Liver (tissue), 9 donors: ENCODE measurements around the gene MITD1. TPM values are rescaled to one million over a fixed set of nuclear protein-coding genes. Genes with fewer than 3 reads are reported as not detected.

Experiments used
- DNase-seq: peaks from one replicate; pipeline ENCODE4 v3.0.0-alpha.2; 2017; ENCODE audit warnings: low spot score
- H3K27ac ChIP-seq, 2 donors: one replicate each; pipeline ENCODE4 v1.7.0; 2013; ENCODE audit warnings: inconsistent platforms in 2 of 2, low read length in 2 of 2, control low read depth in 1 of 2, low read depth in 1 of 2, mild to moderate bottlenecking in 1 of 2
- H3K27me3 ChIP-seq, 4 donors: one replicate each; pipeline versions ENCODE4 v1.6.1 to v1.7.0; 2013; ENCODE audit warnings: low read length in 3 of 4, inconsistent platforms in 1 of 4, mild to moderate bottlenecking in 1 of 4, moderate library complexity in 1 of 4; ENCODE audit not compliant: control insufficient read depth in 4 of 4, insufficient read depth in 4 of 4
- H3K36me3 ChIP-seq, 4 donors: one replicate each; pipeline versions ENCODE4 v1.6.1 to v1.7.0; 2013; ENCODE audit warnings: low read length in 3 of 4, mild to moderate bottlenecking in 3 of 4, low read depth in 1 of 4, moderate library complexity in 1 of 4; ENCODE audit not compliant: control insufficient read depth in 4 of 4, insufficient read depth in 3 of 4
- H3K4me1 ChIP-seq, 4 donors: one replicate each; pipeline versions ENCODE4 v1.6.1 to v1.7.0; 2013; ENCODE audit warnings: low read length in 3 of 4, mild to moderate bottlenecking in 3 of 4, moderate library complexity in 1 of 4; ENCODE audit not compliant: control insufficient read depth in 4 of 4, insufficient read depth in 4 of 4
- H3K4me3 ChIP-seq, 3 donors: one replicate each; pipeline versions ENCODE4 v1.6.1 to v1.7.0; 2013; ENCODE audit warnings: low read length in 3 of 3, control low read depth in 1 of 3, low read depth in 1 of 3, mild to moderate bottlenecking in 1 of 3
- H3K9ac ChIP-seq, 2 donors: one replicate each; pipeline ENCODE4 v1.7.0; 2013; ENCODE audit warnings: low read length in 2 of 2, mild to moderate bottlenecking in 2 of 2, moderate library complexity in 2 of 2, control low read depth in 1 of 2, low read depth in 1 of 2
- H3K9me3 ChIP-seq, 4 donors: one replicate each; pipeline versions ENCODE4 v1.6.1 to v1.7.0; 2013; ENCODE audit warnings: low read length in 3 of 4; ENCODE audit not compliant: control insufficient read depth in 4 of 4
- ATF3 ChIP-seq: IDR thresholded peaks from 2 replicates; pipeline ENCODE4 v1.6.1; 2016; ENCODE audit warnings: antibody characterized with exemption
- CTCF ChIP-seq: fragments of 150-350 bp; IDR thresholded peaks from 2 replicates; pipeline ENCODE4 v1.5.1; 2017; ENCODE audit warnings: improper control_type of control experiment, low read depth, low read length; ENCODE audit not compliant: missing input control
- EGR1 ChIP-seq, 2 donors: IDR thresholded peaks; 2 replicates each; pipeline ENCODE4 v1.6.1; 2016 to 2018; ENCODE audit warnings: antibody characterized with exemption in 2 of 2, low read depth in 2 of 2
- FOXA1 ChIP-seq: IDR thresholded peaks from 2 replicates; pipeline ENCODE4 v1.6.1; 2016; ENCODE audit warnings: antibody characterized with exemption
- FOXA2 ChIP-seq: IDR thresholded peaks from 2 replicates; pipeline ENCODE4 v1.6.1; 2016; ENCODE audit warnings: antibody characterized with exemption
- GABPA ChIP-seq, 2 donors: IDR thresholded peaks in 1 of 2; conservative IDR thresholded peaks in 1 of 2; 2 replicates each; pipeline ENCODE4 v1.6.1; 2016; ENCODE audit warnings: antibody characterized with exemption in 2 of 2, mild to moderate bottlenecking in 1 of 2, moderate library complexity in 1 of 2
- HNF4A ChIP-seq, 2 donors: conservative IDR thresholded peaks; 2 replicates each; pipeline ENCODE4 v1.6.1; 2016; ENCODE audit warnings: antibody characterized with exemption in 2 of 2, mild to moderate bottlenecking in 2 of 2
- HNF4G ChIP-seq: IDR thresholded peaks from 2 replicates; pipeline ENCODE4 v1.6.1; 2016; ENCODE audit warnings: antibody characterized with exemption
- JUND ChIP-seq, 2 donors: IDR thresholded peaks; 2 replicates each; pipeline ENCODE4 v1.6.1; 2016; ENCODE audit warnings: antibody characterized with exemption in 2 of 2
- MAX ChIP-seq: IDR thresholded peaks from 2 replicates; pipeline ENCODE4 v1.6.1; 2016; ENCODE audit warnings: antibody characterized with exemption
- NR2F2 ChIP-seq: IDR thresholded peaks from 2 replicates; pipeline ENCODE4 v1.6.1; 2016; ENCODE audit warnings: antibody characterized with exemption
- RAD21 ChIP-seq, 2 donors: IDR thresholded peaks; 2 replicates each; pipeline ENCODE4 v1.6.1; 2016; ENCODE audit warnings: antibody characterized with exemption in 2 of 2, mild to moderate bottlenecking in 2 of 2
- REST ChIP-seq: IDR thresholded peaks from 2 replicates; pipeline ENCODE4 v1.6.1; 2016; ENCODE audit warnings: antibody characterized with exemption, mild to moderate bottlenecking
- RXRA ChIP-seq, 2 donors: IDR thresholded peaks; 2 replicates each; pipeline ENCODE4 v1.6.1; 2017 to 2018; ENCODE audit warnings: antibody characterized with exemption in 2 of 2, mild to moderate bottlenecking in 1 of 2
- SP1 ChIP-seq: IDR thresholded peaks from 2 replicates; pipeline ENCODE4 v1.6.1; 2018; ENCODE audit warnings: antibody characterized with exemption, mild to moderate bottlenecking
- TAF1 ChIP-seq: conservative IDR thresholded peaks from 2 replicates; pipeline ENCODE4 v1.6.1; 2016; ENCODE audit warnings: antibody characterized with exemption, mild to moderate bottlenecking
- YY1 ChIP-seq: IDR thresholded peaks from 2 replicates; pipeline ENCODE4 v1.6.1; 2016; ENCODE audit warnings: antibody characterized with exemption, mild to moderate bottlenecking
- ZBTB33 ChIP-seq: IDR thresholded peaks from 2 replicates; pipeline ENCODE4 v1.6.1; 2016; ENCODE audit warnings: antibody characterized with exemption
- WGBS: extraction: QIAGEN DNeasy Blood & Tissue Kit; methylation state at CpG from one replicate; pipeline ENCODE4 v1.1.7; 2013; 5-methylcytosine and 5-hydroxymethylcytosine counted together
- polyA plus RNA-seq, 2 donors: library from polyadenylated mRNA; stranded (reverse) in 1 of 2; unstranded in 1 of 2; fragments of 200-250 nt in 1 of 2; fragments of >200 nt in 1 of 2; fragmentation: Nextera tagmentation in 1 of 2; extraction: Ambion mirVana in 1 of 2; gene quantifications; one replicate each; pipeline versions ENCODE4 v1.2.1 to v1.2.3, GENCODE V29; 2013 to 2015
- total RNA-seq, 2 donors: library from RNA; depleted of rRNA; stranded (reverse); fragments of >200 nt; gene quantifications; one replicate each; pipeline ENCODE4 v1.2.3, GENCODE V29; 2014
- donor health status: healthy.
- donor health status: healthy.
- donor health status: healthy.
- donor health status: healthy.
- donor health status: healthy.

The MITD1 gene
- total and polyA plus RNA-seq, 4 donors = 7.8 to 17.5 (median 13.0) TPM

GRCh38 chr2:99190548-99190947, 9.7 kb upstream of the MITD1 start:
- Histone ChIP-seq H3K4me1 (no peaks in the 10 kb centered on the region), H3K27ac (no peak overlapping the region), H3K4me3 (no peak overlapping the region), H3K36me3 (peaks cover 1 to 32% (median 11%) of the 10 kb centered on the region in 4 donors), H3K9ac (no peak overlapping the region), H3K9me3 (no peaks in the 10 kb centered on the region), H3K27me3 (no peaks in the 10 kb centered on the region)
- DNase-seq = no peak
- no peak for TF ChIP-seq JUND (IDR thresholded peaks at IDR 0.05)
- TF ChIP-seq CTCF = no peak
- no peak for TF ChIP-seq RXRA (IDR thresholded peaks at IDR 0.05)
- TF ChIP-seq ZBTB33 = no peak
- no peak for TF ChIP-seq SP1
- no peak for TF ChIP-seq YY1
- no peak for TF ChIP-seq GABPA (IDR thresholded peaks at IDR 0.05 in 1 of 2, conservative IDR thresholded peaks at IDR 0.05 in 1 of 2)
- no peak for TF ChIP-seq MAX
- TF ChIP-seq TAF1 = no peak
- no peak for TF ChIP-seq REST
- TF ChIP-seq HNF4A (conservative IDR thresholded peaks at IDR 0.05) = no peak
- no peak for TF ChIP-seq NR2F2
- no peak for TF ChIP-seq EGR1 (IDR thresholded peaks at IDR 0.05; ENCODE audit: low read depth in 2 of 2)
- TF ChIP-seq RAD21 (IDR thresholded peaks at IDR 0.05) = no peak
- TF ChIP-seq FOXA1 = no peak
- TF ChIP-seq FOXA2 = no peak
- TF ChIP-seq ATF3 = no peak
- WGBS = 91% methylated on average over 1 of the region's 1 CpG

- no peaks in the 10 kb centered on the region for H3K9me3 ChIP-seq
- H3K4me3 ChIP-seq = no peak overlapping the region
- peaks cover 0 to 2% (median 0%) of the 10 kb centered on the region in 4 donors for H3K4me1 ChIP-seq
- no peak for DNase-seq
- H3K36me3 ChIP-seq = peaks cover 0 to 26% (median 7%) of the 10 kb centered on the region in 4 donors
- H3K9ac ChIP-seq = no peak overlapping the region
- no peaks in the 10 kb centered on the region for H3K27me3 ChIP-seq
- 95% methylated on average over 3 of the region's 3 CpGs for WGBS
- H3K27ac ChIP-seq = no peak overlapping the region
- TF ChIP-seq MAX = no peak
- TF ChIP-seq HNF4A (conservative IDR thresholded peaks at IDR 0.05) = no peak
- no peak for TF ChIP-seq HNF4G
- no peak for TF ChIP-seq CTCF
- TF ChIP-seq JUND (IDR thresholded peaks at IDR 0.05) = no peak
- no peak for TF ChIP-seq RAD21 (IDR thresholded peaks at IDR 0.05)
- no peak for TF ChIP-seq REST
- no peak for TF ChIP-seq YY1
- TF ChIP-seq RXRA (IDR thresholded peaks at IDR 0.05) = no peak
- no peak for TF ChIP-seq SP1
- no peak for TF ChIP-seq EGR1 (IDR thresholded peaks at IDR 0.05; ENCODE audit: low read depth in 2 of 2)
- no peak for TF ChIP-seq TAF1
These were observed 7.5 kb upstream of the MITD1 start for GRCh38 chr2:99188357-99188756.
